Colonic mucosa (tissue), 4 donors: ENCODE data around the gene ABL2. TPM values are rescaled to one million over a fixed set of nuclear protein-coding genes. Genes with fewer than 3 reads are reported as not detected.
"Not testable (repeated sequence)": the region's sequence is repeated elsewhere in the genome, so short reads cannot be mapped to it uniquely, and the experiment has no call there.

Experiments
- DNase-seq: peaks from one replicate; pipeline ENCODE4 v3.0.0-alpha.2; 2020
- H3K27ac ChIP-seq: fragments of 200-600 bp; one replicate; pipeline ENCODE4 v1.8.0; 2021
- H3K27me3 ChIP-seq: fragments of 200-600 bp; one replicate; pipeline ENCODE4 v1.8.0; 2021
- H3K36me3 ChIP-seq: fragments of 200-600 bp; one replicate; pipeline ENCODE4 v1.8.0; 2021
- H3K4me1 ChIP-seq: fragments of 200-600 bp; one replicate; pipeline ENCODE4 v1.8.0; 2021; ENCODE audit warnings: mild to moderate bottlenecking
- H3K4me3 ChIP-seq: fragments of 200-600 bp; one replicate; pipeline ENCODE4 v1.8.0; 2021
- H3K9ac ChIP-seq, 2 donors: one replicate each; pipeline ENCODE4 v1.7.0; 2013; ENCODE audit warnings: control low read depth in 2 of 2, low read depth in 2 of 2, low read length in 2 of 2
- H3K9me3 ChIP-seq: fragments of 200-600 bp; one replicate; pipeline ENCODE4 v1.8.0; 2021
- CTCF ChIP-seq: fragments of 200-600 bp; IDR thresholded peaks from one replicate; pipeline ENCODE4 v1.8.0; 2022; ENCODE audit warnings: antibody characterized with exemption, mild to moderate bottlenecking
- intact Hi-C: fragments of 100-400 bp; cut with DNase I; formaldehyde crosslinking; loops from one replicate; pipeline ENCODE4 v1.14.1; 2022
- total RNA-seq, 2 donors: library from RNA; stranded (reverse); fragmentation: NEBNext Ultra II Directional in 1 of 2; extraction: Animal tissue kit (Norgen Biotek cat#: 25700) in 1 of 2; gene quantifications; one replicate each; pipeline ENCODE4 v1.2.1, GENCODE V29; 2021
- donor health status: healthy.
- donor health status: DM: no; HTN: no; CAD: no.
- donor health status: DM: no; HTN: no; CAD: no.

Gene ABL2
- total RNA-seq, 2 donors from 2014 or later: 9.1 to 12.8 TPM

GRCh38 chr1:179143322-179143721 lies 86.2 kb downstream of the ABL2 start:
- Histone ChIP-seq H3K9me3 (no peaks in the 10 kb centered on the region), H3K4me1 (no peaks in the 10 kb centered on the region), H3K36me3 (no peaks in the 10 kb centered on the region), H3K4me3 (no peak overlapping the region), H3K27me3 (no peaks in the 10 kb centered on the region), H3K9ac (no peak overlapping the region), H3K27ac (peak overlapping the region; percentile 37)
- intact Hi-C loops: no loop called here
- TF ChIP-seq CTCF: no peak
- DNase-seq: no peak

- intact Hi-C loops: no loop called here
- no peak overlapping the region for H3K9ac ChIP-seq
- DNase-seq: no peak
- no peaks in the 10 kb centered on the region for H3K9me3 ChIP-seq
- H3K27me3 ChIP-seq: no peaks in the 10 kb centered on the region
- no peaks in the 10 kb centered on the region for H3K36me3 ChIP-seq
- no peaks in the 10 kb centered on the region for H3K4me1 ChIP-seq
- TF ChIP-seq CTCF: no peak
- H3K27ac ChIP-seq: peak overlapping the region; percentile 37
- H3K4me3 ChIP-seq: peak overlapping the region; percentile 5
Measured at GRCh38 chr1:179142889-179143299, 86.6 kb downstream of the ABL2 start.

- H3K27ac ChIP-seq: no peak overlapping the region
- no peak for DNase-seq
- H3K4me3 ChIP-seq: no peak overlapping the region
- H3K4me1 ChIP-seq: no peaks in the 10 kb centered on the region
- no peaks in the 10 kb centered on the region for H3K27me3 ChIP-seq
- no peaks in the 10 kb centered on the region for H3K9me3 ChIP-seq
- intact Hi-C loops: no loop called here
- TF ChIP-seq CTCF: no peak
- no peak overlapping the region for H3K9ac ChIP-seq
- H3K36me3 ChIP-seq: no peaks in the 10 kb centered on the region
Measured at GRCh38 chr1:179141592-179142251, 87.8 kb downstream of the ABL2 start.

GRCh38 chr1:179138755-179139154 lies 90.7 kb downstream of the ABL2 start:
- H3K27ac ChIP-seq, H3K4me3 ChIP-seq, H3K27me3 ChIP-seq, H3K4me1 ChIP-seq, H3K9ac ChIP-seq, H3K36me3 ChIP-seq, H3K9me3 ChIP-seq, intact Hi-C loops, DNase-seq: not testable (repeated sequence)

- Histone ChIP-seq H3K27me3 (no peaks in the 10 kb centered on the region), H3K9ac (no peak overlapping the region), H3K36me3 (no peaks in the 10 kb centered on the region), H3K4me1 (no peaks in the 10 kb centered on the region), H3K27ac (no peak overlapping the region), H3K4me3 (no peak overlapping the region), H3K9me3 (no peaks in the 10 kb centered on the region)
- intact Hi-C loops: no loop called here
- TF ChIP-seq CTCF: no peak
- DNase-seq: no peak
Measured at GRCh38 chr1:179137617-179138255, 91.7 kb downstream of the ABL2 start.

GRCh38 chr1:179135707-179136106 lies 93.8 kb downstream of the ABL2 start:
- H3K9ac ChIP-seq, H3K9me3 ChIP-seq, H3K27me3 ChIP-seq, H3K36me3 ChIP-seq, H3K4me3 ChIP-seq, H3K4me1 ChIP-seq, DNase-seq, H3K27ac ChIP-seq, intact Hi-C loops: not testable (repeated sequence)

- H3K27ac ChIP-seq, H3K4me3 ChIP-seq, H3K4me1 ChIP-seq, H3K36me3 ChIP-seq, H3K9me3 ChIP-seq, intact Hi-C loops, DNase-seq, H3K27me3 ChIP-seq, H3K9ac ChIP-seq: not testable (repeated sequence)
Measured at GRCh38 chr1:179135168-179135567, 94.3 kb downstream of the ABL2 start.
